ENCODE results near the gene BAD.

GRCh38 chr11:64306563-64306875 lies 22.1 kb upstream of the BAD start:
- TF ChIP-seq, protein P1, sequence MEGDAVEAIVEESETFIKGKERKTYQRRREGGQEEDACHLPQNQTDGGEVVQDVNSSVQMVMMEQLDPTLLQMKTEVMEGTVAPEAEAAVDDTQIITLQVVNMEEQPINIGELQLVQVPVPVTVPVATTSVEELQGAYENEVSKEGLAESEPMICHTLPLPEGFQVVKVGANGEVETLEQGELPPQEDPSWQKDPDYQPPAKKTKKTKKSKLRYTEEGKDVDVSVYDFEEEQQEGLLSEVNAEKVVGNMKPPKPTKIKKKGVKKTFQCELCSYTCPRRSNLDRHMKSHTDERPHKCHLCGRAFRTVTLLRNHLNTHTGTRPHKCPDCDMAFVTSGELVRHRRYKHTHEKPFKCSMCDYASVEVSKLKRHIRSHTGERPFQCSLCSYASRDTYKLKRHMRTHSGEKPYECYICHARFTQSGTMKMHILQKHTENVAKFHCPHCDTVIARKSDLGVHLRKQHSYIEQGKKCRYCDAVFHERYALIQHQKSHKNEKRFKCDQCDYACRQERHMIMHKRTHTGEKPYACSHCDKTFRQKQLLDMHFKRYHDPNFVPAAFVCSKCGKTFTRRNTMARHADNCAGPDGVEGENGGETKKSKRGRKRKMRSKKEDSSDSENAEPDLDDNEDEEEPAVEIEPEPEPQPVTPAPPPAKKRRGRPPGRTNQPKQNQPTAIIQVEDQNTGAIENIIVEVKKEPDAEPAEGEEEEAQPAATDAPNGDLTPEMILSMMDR (IDR thresholded peaks at IDR 0.05), result no peak
- peak in 1 of 3 donors; percentile 1 for TF ChIP-seq POLR2A (IDR thresholded peaks at IDR 0.05)

All from body of pancreas (tissue), 4 donors.